ENCODE measurements around the gene UAP1. TPM values are rescaled to one million over a fixed set of nuclear protein-coding genes. Genes with fewer than 3 reads are reported as not detected.
A peak's percentile ranks its signal among the peaks of the same experiment; 100 is the strongest.

UAP1 gene
- total RNA-seq, 1 donor from 2014 or later: 103 TPM

GRCh38 chr1:162543228-162543627 lies 18.3 kb upstream of the UAP1 start:
- Histone ChIP-seq H3K27ac (ENCODE audit: low read depth, low read length) (no peak overlapping the region), H3K9me3 (ENCODE audit: insufficient read depth, low read depth, low read length) (no peaks in the 10 kb centered on the region), H3K27me3 (ENCODE audit: insufficient read depth, low read length) (no peaks in the 10 kb centered on the region), H3K4me3 (ENCODE audit: insufficient read depth, low read depth, low read length) (no peak overlapping the region), H3K79me2 (ENCODE audit: insufficient read depth, low read length) (no peaks in the 10 kb centered on the region), H4K20me1 (ENCODE audit: insufficient read depth, low read length) (no peaks in the 10 kb centered on the region), H3K36me3 (ENCODE audit: insufficient read depth, low read length) (no peaks in the 10 kb centered on the region), H2AFZ (ENCODE audit: low read depth, low read length) (no peak overlapping the region), H3K9ac (ENCODE audit: low read length) (no peak overlapping the region), H3K4me2 (ENCODE audit: low read length) (no peak overlapping the region), H3K4me1 (ENCODE audit: insufficient read depth, low read length) (peaks cover 15% of the 10 kb centered on the region)
- H3K27ac Mint-ChIP-seq (ENCODE audit: unreplicated experiment): no peak overlapping the region
- H3K9me3 Mint-ChIP-seq (ENCODE audit: unreplicated experiment): no peaks in the 10 kb centered on the region
- no peak for DNase-seq (ENCODE audit: low read depth)
- no peaks in the 10 kb centered on the region for H3K27me3 Mint-ChIP-seq (ENCODE audit: low read depth, unreplicated experiment)
- peaks cover 22% of the 10 kb centered on the region for H3K4me1 Mint-ChIP-seq (ENCODE audit: low read depth, unreplicated experiment)
- no peak overlapping the region for H3K4me3 Mint-ChIP-seq (ENCODE audit: unreplicated experiment)
- H3K36me3 Mint-ChIP-seq (ENCODE audit: low read depth, unreplicated experiment): no peaks in the 10 kb centered on the region
- FAIRE-seq: no peak
- TF ChIP-seq EZH2 (IDR thresholded peaks at IDR 0.05; ENCODE audit: insufficient read depth, low read length) (no peak), CTCF (IDR thresholded peaks at IDR 0.05; ENCODE audit: insufficient read depth, low read depth, low read length) (no peak)

GRCh38 chr1:162548170-162548569 lies 13.4 kb upstream of the UAP1 start:
- peak overlapping the region; percentile 62 for H3K27ac Mint-ChIP-seq (ENCODE audit: unreplicated experiment)
- Histone ChIP-seq H3K9me3 (ENCODE audit: insufficient read depth, low read depth, low read length) (no peaks in the 10 kb centered on the region), H2AFZ (ENCODE audit: low read depth, low read length) (peak overlapping the region; percentile 34), H3K9ac (ENCODE audit: low read length) (no peak overlapping the region), H3K79me2 (ENCODE audit: insufficient read depth, low read length) (no peaks in the 10 kb centered on the region), H3K36me3 (ENCODE audit: insufficient read depth, low read length) (no peaks in the 10 kb centered on the region), H3K27me3 (ENCODE audit: insufficient read depth, low read length) (no peaks in the 10 kb centered on the region), H3K4me3 (ENCODE audit: insufficient read depth, low read depth, low read length) (no peak overlapping the region), H3K4me1 (ENCODE audit: insufficient read depth, low read length) (no peaks in the 10 kb centered on the region), H4K20me1 (ENCODE audit: insufficient read depth, low read length) (no peaks in the 10 kb centered on the region), H3K4me2 (ENCODE audit: low read length) (no peak overlapping the region), H3K27ac (ENCODE audit: low read depth, low read length) (no peak overlapping the region)
- no peak for TF ChIP-seq CTCF (IDR thresholded peaks at IDR 0.05; ENCODE audit: insufficient read depth, low read depth, low read length)
- TF ChIP-seq EZH2 (IDR thresholded peaks at IDR 0.05; ENCODE audit: insufficient read depth, low read length): no peak
- peaks cover 3% of the 10 kb centered on the region for H3K4me1 Mint-ChIP-seq (ENCODE audit: low read depth, unreplicated experiment)
- no peaks in the 10 kb centered on the region for H3K9me3 Mint-ChIP-seq (ENCODE audit: unreplicated experiment)
- no peak overlapping the region for H3K4me3 Mint-ChIP-seq (ENCODE audit: unreplicated experiment)
- H3K27me3 Mint-ChIP-seq (ENCODE audit: low read depth, unreplicated experiment): no peaks in the 10 kb centered on the region
- no peaks in the 10 kb centered on the region for H3K36me3 Mint-ChIP-seq (ENCODE audit: low read depth, unreplicated experiment)
- peak; percentile 47 for DNase-seq (ENCODE audit: low read depth)
- no peak for FAIRE-seq

GRCh38 chr1:162549001-162549400 lies 12.5 kb upstream of the UAP1 start:
- H3K9ac ChIP-seq (ENCODE audit: low read length): no peak overlapping the region
- Mint-ChIP-seq H3K4me1 (ENCODE audit: low read depth, unreplicated experiment) (peaks cover 3% of the 10 kb centered on the region), H3K27me3 (ENCODE audit: low read depth, unreplicated experiment) (no peaks in the 10 kb centered on the region), H3K36me3 (ENCODE audit: low read depth, unreplicated experiment) (no peaks in the 10 kb centered on the region), H3K4me3 (ENCODE audit: unreplicated experiment) (no peak overlapping the region), H3K27ac (ENCODE audit: unreplicated experiment) (no peak overlapping the region), H3K9me3 (ENCODE audit: unreplicated experiment) (no peaks in the 10 kb centered on the region)
- no peak overlapping the region for H3K27ac ChIP-seq (ENCODE audit: low read depth, low read length)
- no peaks in the 10 kb centered on the region for H3K27me3 ChIP-seq (ENCODE audit: insufficient read depth, low read length)
- FAIRE-seq: no peak
- no peak overlapping the region for H3K4me2 ChIP-seq (ENCODE audit: low read length)
- no peak overlapping the region for H3K4me3 ChIP-seq (ENCODE audit: insufficient read depth, low read depth, low read length)
- H3K9me3 ChIP-seq (ENCODE audit: insufficient read depth, low read depth, low read length): no peaks in the 10 kb centered on the region
- no peaks in the 10 kb centered on the region for H3K4me1 ChIP-seq (ENCODE audit: insufficient read depth, low read length)
- no peak overlapping the region for H2AFZ ChIP-seq (ENCODE audit: low read depth, low read length)
- H4K20me1 ChIP-seq (ENCODE audit: insufficient read depth, low read length): no peaks in the 10 kb centered on the region
- TF ChIP-seq EZH2 (IDR thresholded peaks at IDR 0.05; ENCODE audit: insufficient read depth, low read length) (no peak), CTCF (IDR thresholded peaks at IDR 0.05; ENCODE audit: insufficient read depth, low read depth, low read length) (no peak)
- H3K36me3 ChIP-seq (ENCODE audit: insufficient read depth, low read length): no peaks in the 10 kb centered on the region
- H3K79me2 ChIP-seq (ENCODE audit: insufficient read depth, low read length): no peaks in the 10 kb centered on the region
- DNase-seq (ENCODE audit: low read depth): no peak

All from astrocyte (in vitro differentiated cells and primary cell).